D721Med (cell line): ENCODE measurements around the gene PLD4.

Source experiments
- DNase-seq: peaks from one replicate; pipeline ENCODE4 v3.0.0; 2011; ENCODE audit warnings: low spot score; ENCODE audit not compliant: insufficient read length
- FAIRE-seq: peaks from 2 replicates; lab custom pipeline; 2011; peaks lifted over from hg19 to GRCh38; lab: Jason Lieb, UNC
- CTCF ChIP-seq: IDR thresholded peaks from 2 replicates; pipeline ENCODE4 v1.5.1; 2012; ENCODE audit warnings: mild to moderate bottlenecking, control low read depth; ENCODE audit not compliant: insufficient read depth; ENCODE audit errors: missing control alignments

Gene PLD4

GRCh38 chr14:104976198-104977007 is 51.7 kb downstream of the PLD4 start:
- DNase-seq (peak; percentile 65), FAIRE-seq (no peak)
- TF ChIP-seq CTCF, result peak; percentile 90

DNA sequence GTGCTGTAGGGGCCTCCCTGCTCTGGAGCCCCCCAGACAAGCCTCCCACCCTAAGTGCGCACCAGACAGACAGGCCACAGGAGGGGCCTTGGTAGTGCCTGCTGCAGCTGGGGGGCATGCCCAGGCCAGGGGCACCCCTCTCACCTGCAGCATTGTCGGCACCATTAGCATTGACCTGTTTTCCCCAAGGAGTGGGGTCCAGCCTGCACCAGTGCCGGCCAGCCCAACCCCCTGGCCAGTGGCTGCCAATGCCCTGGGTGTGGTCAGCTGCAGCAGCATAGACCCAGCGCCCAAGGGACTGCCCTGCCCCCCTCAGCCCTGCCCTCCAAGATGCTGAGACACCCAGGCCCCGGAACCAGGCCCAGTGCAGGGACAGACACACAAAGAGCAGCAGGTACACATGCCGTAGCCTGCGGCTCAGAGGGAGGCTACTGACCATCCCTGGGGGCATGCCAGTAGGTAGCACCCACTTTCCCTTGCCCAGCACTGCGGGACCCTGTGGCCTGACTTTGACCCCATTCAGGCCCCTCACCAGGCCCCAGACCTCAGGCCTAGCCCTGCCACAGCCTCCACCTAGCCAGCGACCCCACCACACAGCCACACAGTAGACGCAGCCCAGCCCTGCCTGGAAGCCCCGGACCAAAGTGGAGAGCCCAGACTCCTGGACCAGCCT is 52.5 kb downstream of the PLD4 start:
- TF ChIP-seq CTCF, result no peak
- FAIRE-seq (no peak), DNase-seq (no peak)

- DNase-seq, result peak; percentile 51
- no peak for TF ChIP-seq CTCF
- no peak for FAIRE-seq
These were observed 53.3 kb downstream of the PLD4 start, which contains the start of gene AHNAK2 for GRCh38 chr14:104977681-104978653. Gene AHNAK2 (minus strand): TSS chr14:104978374. CDS start chr14:104978237, 137 bp downstream.

DNA sequence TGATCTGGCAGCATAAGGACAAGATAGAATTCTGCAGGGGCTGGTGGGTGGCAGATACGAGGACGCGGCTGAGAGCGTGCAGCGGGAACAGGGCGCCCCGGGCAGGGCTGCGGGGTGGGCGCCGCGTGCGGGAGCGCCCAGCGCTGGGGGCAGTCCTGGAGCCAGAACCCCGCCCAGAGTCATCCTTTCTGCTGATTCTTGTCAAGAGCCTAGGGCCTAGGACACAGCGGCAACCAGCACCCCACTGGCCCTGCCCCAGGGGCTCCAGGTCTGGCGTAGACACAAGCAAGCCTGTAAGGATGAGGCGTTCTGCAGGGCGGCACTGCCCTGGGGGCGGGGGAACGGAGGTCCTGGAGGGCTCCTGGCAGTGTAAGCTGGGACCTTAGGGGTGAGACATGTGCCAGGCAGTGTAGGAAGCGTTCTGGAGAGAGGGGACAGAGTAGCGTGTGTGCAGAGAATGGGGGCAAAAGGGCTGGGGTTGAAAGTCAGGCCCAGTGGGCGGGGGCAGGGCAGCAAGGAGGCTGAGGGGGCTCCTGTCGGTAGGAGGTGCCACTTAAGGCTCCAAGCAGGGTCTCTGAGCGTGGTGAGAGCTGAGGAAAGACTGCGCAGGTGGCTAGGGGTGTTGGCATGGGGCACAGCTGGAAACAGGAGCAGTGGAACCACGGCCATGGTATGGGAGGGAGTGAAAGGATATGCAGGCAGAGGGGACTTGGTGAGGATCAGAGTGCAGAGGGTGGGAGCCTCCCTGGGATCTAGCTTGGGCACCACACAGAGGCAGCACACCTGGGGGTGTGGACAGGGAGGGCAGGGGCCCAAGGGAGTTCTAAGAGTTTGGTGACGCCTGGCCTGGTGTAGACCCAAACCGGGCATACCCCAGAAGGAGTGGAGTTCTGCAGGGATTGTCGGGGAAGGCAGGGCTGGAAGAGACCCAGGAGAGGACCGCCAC is 54.3 kb downstream of the PLD4 start:
- no peak for DNase-seq
- TF ChIP-seq CTCF, result no peak
- FAIRE-seq, result no peak

DNA sequence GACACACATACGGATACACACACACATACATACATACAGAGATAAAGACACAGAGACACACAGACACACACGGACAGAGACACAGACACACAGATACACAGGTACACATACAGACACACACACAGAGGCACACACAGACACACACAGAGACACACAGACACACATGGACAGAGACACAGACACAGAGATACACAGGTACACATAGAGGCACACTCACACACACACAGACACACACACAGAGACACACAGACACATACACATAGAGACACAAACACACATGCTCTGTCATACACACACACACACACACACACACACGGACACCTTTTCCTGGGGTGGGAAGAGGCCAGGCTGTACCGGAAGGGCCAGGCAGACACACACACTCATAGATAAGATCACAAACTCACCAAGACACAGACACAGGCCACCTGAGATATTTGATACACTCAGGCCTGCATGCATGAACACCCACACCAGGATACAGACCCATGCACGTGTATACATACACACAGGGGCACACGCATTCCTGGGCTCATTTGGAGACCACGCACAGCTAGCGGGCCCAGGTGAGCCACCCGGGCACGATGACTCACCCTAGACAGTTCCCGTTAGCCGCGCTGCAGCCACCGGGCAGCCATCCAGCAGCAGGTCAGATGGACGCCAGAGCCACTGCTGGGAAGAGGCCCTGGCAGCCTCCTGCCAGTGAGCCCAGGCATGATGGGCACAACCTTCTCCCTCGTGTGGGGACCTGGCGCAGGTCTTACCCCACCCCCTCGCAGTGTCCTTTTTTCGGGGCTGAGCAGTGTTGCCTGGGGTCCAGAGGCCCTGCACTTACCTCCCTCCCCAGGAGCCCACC is 55.3 kb downstream of the PLD4 start:
- no peak for FAIRE-seq
- no peak for TF ChIP-seq CTCF
- DNase-seq, result no peak
